NCI-H2107 (cell line): ENCODE measurements around the gene RNPEPL1.

Experiments used
- DNase-seq: peaks from one replicate; lab custom pipeline; 2025; lab: John Stamatoyannopoulos, UW

Gene RNPEPL1

GRCh38 chr2:240591784-240592183, 23.5 kb downstream of the RNPEPL1 start:
- no peak for DNase-seq

DNA sequence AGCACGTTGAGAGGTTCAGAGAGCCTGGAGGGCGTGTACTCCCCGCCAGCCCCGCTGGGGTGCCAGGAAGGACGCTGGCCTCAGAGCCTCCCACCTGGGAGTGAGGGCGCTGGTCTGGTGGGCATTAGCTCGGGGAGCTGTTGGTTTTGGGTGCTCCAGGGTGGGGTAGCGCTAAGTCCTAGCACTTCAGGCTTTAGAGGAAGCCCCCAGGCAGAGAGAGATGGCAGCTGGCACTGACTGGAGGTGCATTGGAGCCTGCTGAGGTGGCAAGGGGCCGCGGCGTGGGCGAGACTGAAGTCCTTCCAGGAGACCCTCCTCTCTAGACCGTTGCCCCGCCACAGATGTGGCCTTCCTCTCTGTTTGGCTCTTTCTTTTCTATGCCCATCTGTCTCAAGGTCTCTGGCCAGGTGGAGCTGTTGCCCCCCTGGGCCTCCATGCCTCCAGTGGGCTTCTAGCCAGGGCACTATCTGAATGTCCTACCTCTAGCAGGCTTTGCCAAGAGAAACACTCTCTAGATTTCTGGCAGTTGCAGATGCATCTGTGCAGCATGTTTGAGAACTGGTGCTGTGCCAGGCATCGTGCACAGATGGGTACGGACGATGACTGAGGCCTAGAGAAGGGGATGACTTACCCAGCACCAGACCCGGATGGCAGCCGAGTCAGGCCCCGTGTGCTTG, 24.9 kb downstream of the RNPEPL1 start:
- no peak for DNase-seq

DNA sequence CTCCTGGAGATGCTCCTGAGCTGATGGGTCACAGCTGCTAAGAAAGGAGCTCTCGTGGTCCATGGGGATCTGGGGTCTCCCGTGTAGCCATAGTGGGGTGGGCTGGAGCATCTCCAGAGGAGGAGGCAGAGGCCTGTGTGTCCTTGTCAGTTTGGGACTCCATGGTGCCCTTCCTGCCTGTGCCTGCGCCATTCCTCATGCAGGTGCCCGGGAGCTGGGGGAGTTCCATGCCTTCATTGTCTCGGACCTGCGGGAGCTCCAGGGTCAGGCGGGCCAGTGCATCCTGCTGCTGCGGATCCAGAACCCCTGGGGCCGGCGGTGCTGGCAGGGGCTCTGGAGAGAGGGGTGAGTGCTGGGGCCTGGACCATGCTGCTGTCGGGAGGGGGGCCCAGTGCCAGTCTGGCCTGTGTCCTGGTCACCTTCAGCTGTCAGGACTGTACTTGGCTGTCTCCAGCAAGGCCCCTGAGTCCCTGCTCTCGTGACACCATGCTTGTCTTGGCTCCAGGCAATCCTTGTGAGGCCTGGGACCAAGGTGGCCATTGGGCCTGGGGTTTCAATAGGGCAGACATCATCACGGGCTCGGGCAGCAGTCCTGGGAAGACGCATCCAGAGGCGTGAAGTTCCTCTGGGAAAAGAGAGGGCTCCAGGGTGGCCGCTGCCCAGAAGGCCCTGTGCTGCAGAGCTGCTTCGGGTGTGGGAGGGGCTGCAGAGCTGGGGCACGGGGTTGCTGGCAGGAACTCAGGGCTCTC, 25.6 kb downstream of the RNPEPL1 start:
- DNase-seq: no peak

DNA sequence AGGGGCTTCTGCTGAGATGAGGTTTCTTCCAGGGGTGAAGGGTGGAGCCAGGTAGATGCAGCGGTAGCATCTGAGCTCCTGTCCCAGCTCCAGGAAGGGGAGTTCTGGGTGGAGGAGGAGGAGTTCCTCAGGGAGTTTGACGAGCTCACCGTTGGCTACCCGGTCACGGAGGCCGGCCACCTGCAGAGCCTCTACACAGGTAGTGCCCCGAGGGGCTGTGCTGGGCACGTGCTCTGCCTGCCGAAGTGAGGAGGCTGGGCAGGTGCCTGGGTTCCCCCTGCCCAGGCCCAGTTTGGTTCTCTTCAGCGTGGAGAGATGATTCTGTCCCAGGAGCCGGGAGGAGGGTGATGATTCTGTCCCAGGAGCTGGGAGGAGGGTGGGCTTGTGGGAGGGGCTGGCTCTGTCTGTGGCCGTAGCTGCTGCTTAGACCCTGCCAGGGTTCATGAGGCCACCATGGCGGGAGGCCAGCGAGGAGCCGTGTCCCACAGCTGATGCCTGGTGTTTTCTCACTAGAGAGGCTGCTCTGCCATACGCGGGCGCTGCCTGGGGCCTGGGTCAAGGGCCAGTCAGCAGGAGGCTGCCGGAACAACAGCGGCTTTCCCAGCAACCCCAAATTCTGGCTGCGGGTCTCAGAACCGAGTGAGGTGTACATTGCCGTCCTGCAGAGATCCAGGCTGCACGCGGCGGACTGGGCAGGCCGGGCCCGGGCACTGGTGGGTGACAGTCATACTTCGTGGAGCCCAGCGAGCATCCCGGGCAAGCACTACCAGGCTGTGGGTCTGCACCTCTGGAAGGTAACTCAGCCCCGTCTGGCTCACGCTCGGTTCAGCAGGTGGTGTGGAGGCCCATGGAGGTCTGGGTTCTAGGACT, 26.5 kb downstream of the RNPEPL1 start:
- DNase-seq: no peak

GRCh38 chr2:240595381-240596079, 27.2 kb downstream of the RNPEPL1 start:
- no peak for DNase-seq

DNA sequence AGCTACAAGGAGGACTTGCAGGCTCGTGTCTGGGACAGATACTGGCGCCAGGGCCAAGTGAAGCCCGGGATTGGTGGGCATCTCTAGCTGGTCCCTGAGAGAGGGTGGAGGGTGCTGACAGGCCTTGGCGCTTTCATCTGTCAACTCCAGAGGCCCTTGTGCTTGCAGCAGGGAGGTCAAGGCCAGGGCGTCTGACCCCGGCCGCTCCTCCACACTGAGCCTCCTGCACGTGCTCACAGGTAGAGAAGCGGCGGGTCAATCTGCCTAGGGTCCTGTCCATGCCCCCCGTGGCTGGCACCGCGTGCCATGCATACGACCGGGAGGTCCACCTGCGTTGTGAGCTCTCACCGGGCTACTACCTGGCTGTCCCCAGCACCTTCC, 27.8 kb downstream of the RNPEPL1 start:
- DNase-seq: no peak

- DNase-seq: no peak
These were observed 28.2 kb downstream of the RNPEPL1 start for GRCh38 chr2:240596491-240596931.

GRCh38 chr2:240597054-240597418, 28.8 kb downstream of the RNPEPL1 start:
- no peak for DNase-seq

DNA sequence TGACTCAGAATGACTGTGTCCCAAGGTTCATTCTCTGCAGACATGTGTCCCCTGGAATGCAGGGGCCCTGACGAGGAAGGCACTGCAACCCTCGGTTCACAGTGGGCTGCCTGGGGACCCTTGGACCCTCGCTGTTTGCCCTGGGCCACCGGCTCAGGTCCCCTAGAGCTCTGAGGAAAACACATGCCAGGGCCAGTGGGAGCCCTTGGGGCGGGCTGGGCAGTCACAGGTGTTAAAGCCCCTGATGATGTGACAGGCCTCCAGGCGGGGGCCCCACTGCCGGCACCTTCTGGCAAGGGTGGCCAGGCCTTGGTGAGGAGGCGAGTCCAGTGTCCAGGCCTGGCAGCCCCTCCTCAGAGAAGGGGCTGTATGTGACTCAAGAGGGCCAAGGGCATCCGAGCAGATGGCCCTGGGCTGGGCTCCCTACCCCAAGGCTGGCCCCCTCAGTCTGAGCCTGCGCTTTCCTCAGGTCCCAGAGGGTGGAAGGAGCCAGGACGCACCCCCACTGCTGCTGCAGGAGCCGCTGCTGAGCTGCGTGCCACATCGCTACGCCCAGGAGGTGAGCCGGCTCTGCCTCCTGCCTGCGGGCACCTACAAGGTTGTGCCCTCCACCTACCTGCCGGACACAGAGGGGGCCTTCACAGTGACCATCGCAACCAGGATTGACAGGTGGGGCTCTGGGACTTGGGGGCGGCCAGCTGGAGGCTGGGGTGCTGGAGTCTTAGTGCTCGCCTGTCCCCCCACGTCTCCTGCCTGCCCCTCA, 29.3 kb downstream of the RNPEPL1 start:
- no peak for DNase-seq

- no peak for DNase-seq
These were observed 30.1 kb downstream of the RNPEPL1 start for GRCh38 chr2:240598311-240598911.

- DNase-seq: no peak
These were observed 30.9 kb downstream of the RNPEPL1 start for GRCh38 chr2:240599141-240599583.

DNA sequence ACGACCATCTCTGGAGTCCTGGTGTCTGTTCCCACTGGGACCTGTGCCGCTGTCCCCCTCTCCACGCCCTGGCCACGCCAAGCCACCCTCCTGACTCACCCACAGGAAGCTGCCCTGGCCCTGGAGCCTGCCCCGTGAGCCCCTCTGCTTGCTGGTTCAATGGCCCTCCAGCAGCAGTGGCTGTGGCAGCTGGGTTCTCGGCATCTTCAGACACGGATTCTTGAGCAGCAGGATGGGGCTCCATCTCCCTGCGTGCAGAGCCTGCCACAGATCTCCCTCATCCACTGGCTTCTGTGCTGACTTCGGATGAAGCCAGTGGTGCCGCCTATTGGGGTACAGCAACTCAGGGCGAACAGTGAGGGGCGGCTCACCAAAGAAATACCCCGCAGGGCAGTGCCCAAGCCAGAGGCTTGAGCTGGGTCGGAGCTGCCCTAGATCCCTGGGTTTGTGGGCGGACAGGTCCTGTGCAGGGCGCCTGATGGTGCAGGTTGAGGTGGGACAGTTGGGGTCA, 32.2 kb downstream of the RNPEPL1 start:
- no peak for DNase-seq

- no peak for DNase-seq
These were observed 33.0 kb downstream of the RNPEPL1 start for GRCh38 chr2:240601061-240601830.

DNA sequence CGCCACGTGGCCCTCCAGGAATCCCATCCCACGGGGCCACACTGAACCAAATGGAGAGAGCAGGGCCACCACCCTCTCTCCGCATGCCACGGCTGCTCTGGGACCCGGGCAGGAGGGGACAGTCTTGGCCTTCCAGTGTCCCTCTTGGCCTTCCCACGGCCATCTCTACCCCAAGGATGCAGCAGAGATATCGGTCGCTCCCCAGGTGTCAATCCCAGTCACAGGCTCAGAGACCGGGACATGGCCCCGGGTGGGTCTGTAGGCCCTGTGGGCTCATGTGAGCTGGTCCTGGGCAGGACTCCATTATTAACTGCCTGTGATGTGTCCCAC, 33.5 kb downstream of the RNPEPL1 start:
- DNase-seq: no peak

DNA sequence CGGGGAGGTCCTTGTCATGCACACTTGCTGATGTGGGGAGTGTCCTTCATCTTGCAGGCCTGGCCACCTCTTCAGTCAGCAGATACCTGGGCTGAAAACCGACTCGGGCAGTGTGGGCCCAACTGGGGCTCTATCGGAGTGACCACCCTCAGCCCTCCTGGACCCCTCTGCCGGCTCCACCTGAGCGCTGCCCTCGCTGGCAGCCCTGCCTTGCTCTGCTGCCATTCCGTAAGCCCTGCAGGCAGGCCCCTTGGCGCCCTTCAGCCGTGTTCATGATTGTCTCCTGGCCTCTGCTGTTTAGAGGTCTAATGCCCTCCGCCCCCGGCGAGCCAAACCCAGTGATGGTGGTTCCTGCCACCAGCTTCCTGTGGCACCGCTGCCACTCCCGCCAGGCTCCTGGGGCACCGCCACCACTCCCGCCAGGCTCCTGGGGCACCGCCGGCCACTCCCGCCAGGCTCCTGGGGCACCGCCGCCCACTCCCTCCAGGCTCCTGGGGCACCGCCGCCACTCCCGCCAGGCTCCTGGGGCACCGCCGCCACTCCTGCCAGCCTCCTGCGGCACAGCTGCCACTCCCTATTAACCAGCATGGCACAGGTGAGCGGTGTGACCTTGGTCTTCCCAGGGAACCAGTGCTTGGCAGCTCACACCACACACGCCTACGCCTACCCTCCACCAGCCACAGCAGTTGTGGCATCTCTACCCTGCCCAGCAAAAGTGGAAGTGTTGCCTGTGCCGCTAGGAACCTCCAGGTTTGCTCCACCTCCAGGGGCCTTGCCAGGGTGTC, 34.2 kb downstream of the RNPEPL1 start:
- DNase-seq: no peak

- no peak for DNase-seq
These were observed 35.0 kb downstream of the RNPEPL1 start for GRCh38 chr2:240603081-240603835.

DNA sequence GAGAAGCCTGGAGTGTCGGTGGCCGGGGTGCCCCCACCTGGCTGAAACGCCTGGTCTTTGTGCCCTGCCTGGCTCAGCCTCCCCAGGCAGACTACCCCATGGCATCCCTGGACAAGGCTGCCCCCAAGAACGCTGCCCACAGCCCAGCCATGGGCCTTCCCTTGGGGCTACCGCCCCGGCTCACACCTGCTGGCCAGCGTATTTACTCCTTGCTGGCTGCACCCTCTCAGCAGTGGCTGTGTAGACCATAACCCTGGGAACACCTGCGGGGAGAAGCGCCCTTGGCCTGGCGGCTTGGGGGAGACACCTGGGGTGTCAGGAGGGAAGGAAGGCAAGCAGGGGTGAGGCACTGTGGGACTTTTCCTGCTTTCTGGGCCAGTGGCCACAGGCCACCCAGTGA, 35.6 kb downstream of the RNPEPL1 start:
- no peak for DNase-seq

- no peak for DNase-seq
These were observed 36.1 kb downstream of the RNPEPL1 start for GRCh38 chr2:240604291-240604938.
